K562 (cell line): ENCODE data around the gene NYAP1. TPM values are rescaled to one million over a fixed set of nuclear protein-coding genes. Genes with fewer than 3 reads are reported as not detected.

Source experiments
- BCLAF1 ChIP-seq, 2 experiments: fragments of 450-650 bp in 1 of 2; IDR thresholded peaks; 2 replicates each; pipeline ENCODE4 v1.6.1; 2011 to 2017; ENCODE audit warnings: low read depth in 2 of 2, antibody characterized with exemption in 1 of 2, borderline replicate concordance in 1 of 2, low read length in 1 of 2, mild to moderate bottlenecking in 1 of 2, mixed read lengths in 1 of 2; ENCODE audit not compliant: control insufficient read depth in 1 of 2
- CREB1 ChIP-seq, 2 experiments: sonication (generic) in 1 of 2; formaldehyde crosslinking in 1 of 2; IDR thresholded peaks; 2 replicates each; pipeline versions ENCODE4 v1.6.1 to v1.8.0; 2012 to 2022; ENCODE audit warnings: inconsistent platforms in 1 of 2, mild to moderate bottlenecking in 1 of 2, missing genetic modification reagents in 1 of 2, moderate library complexity in 1 of 2
- DPF2 ChIP-seq: fragments of 450-650 bp; IDR thresholded peaks from 2 replicates; pipeline ENCODE4 v1.6.1; 2016
- EP400 ChIP-seq: fragments of 450-650 bp; IDR thresholded peaks from 2 replicates; pipeline ENCODE4 v1.6.1; 2017; ENCODE audit warnings: antibody characterized with exemption, mild to moderate bottlenecking, moderate library complexity
- LCOR ChIP-seq: sonication (generic); formaldehyde crosslinking; IDR thresholded peaks from 2 replicates; pipeline ENCODE4 v1.8.0; 2022; ENCODE audit warnings: mild to moderate bottlenecking, missing genetic modification reagents
- NKRF ChIP-seq: fragments of 450-650 bp; IDR thresholded peaks from 2 replicates; pipeline ENCODE4 v1.6.1; 2016; ENCODE audit warnings: borderline replicate concordance
- RBM14 ChIP-seq: fragments of 200-400 bp; formaldehyde crosslinking; IDR thresholded peaks from 2 replicates; pipeline ENCODE4 v1.6.1; 2018; ENCODE audit warnings: low read depth, mild to moderate bottlenecking, low read length, moderate library complexity, borderline replicate concordance; ENCODE audit not compliant: insufficient read depth
- RBM39 ChIP-seq: fragments of 200-400 bp; formaldehyde crosslinking; optimal IDR thresholded peaks from 2 replicates; pipeline ENCODE3; 2018; ENCODE audit warnings: low read depth, low read length
- YY1 ChIP-seq, 3 experiments: IDR thresholded peaks; 2 replicates each; pipeline ENCODE4 v1.6.1; 2011; ENCODE audit warnings: low read length in 2 of 3, mild to moderate bottlenecking in 2 of 3, moderate library complexity in 2 of 3, borderline replicate concordance in 1 of 3, control low read depth in 1 of 3, low read depth in 1 of 3; ENCODE audit not compliant: insufficient read depth in 3 of 3, insufficient replicate concordance in 2 of 3, control insufficient read depth in 1 of 3, insufficient read length in 1 of 3; ENCODE audit errors: extremely low read depth in 1 of 3
- ZNF165 ChIP-seq: fragments of 250-450 bp; sonication (Bioruptor Pico); IDR thresholded peaks from 2 replicates; pipeline ENCODE4 v1.4.0; 2020; ENCODE audit warnings: borderline replicate concordance
- polyA plus RNA-seq, 8 experiments: library from polyadenylated mRNA; depleted of rRNA in 4 of 8; stranded (reverse) in 5 of 8; unstranded in 3 of 8; fragments of >200 nt; fragmentation: Nextera tagmentation in 2 of 8; fragmentation: Illumina TruSeq in 1 of 8; extraction: Ambion mirVana in 2 of 8; extraction: Trizol in 1 of 8; gene quantifications; 2 replicates each; pipeline versions ENCODE4 v1.2.1 to v1.2.3, GENCODE V29; 2011 to 2014; ENCODE audit warnings: inconsistent platforms in 1 of 8, missing spikeins in 1 of 8
- total RNA-seq, 7 experiments: library from RNA; depleted of rRNA in 6 of 7; stranded (reverse); fragments of >200 nt in 6 of 7; fragmentation: Illumina TruSeq in 2 of 7; extraction: Trizol in 2 of 7; gene quantifications; 2 replicates each; pipeline versions ENCODE4 v1.2.1 to v1.2.3, GENCODE V29; 2011 to 2021; ENCODE audit warnings: low replicate concordance in 1 of 7
- TF ChIP-seq, protein P1 (sequence below): fragments of 250-450 bp; sonication (Bioruptor Pico); IDR thresholded peaks from 2 replicates; pipeline ENCODE4 v1.8.0; 2021; ENCODE audit warnings: mild to moderate bottlenecking, moderate library complexity
- TF ChIP-seq, protein P2 (sequence below): sonication (generic); formaldehyde crosslinking; IDR thresholded peaks from 2 replicates; pipeline ENCODE4 v1.8.1; 2023; ENCODE audit warnings: mild to moderate bottlenecking, missing genetic modification reagents
- TF ChIP-seq, protein P3 (sequence below): fragments of 250-450 bp; sonication (Bioruptor Pico); IDR thresholded peaks from 2 replicates; pipeline ENCODE4 v1.4.0; 2020

Gene NYAP1
- total and polyA plus RNA-seq, 9 of the 15 experiments (the other 6 are each of a cell fraction or from before 2014, with no cell fraction given), result 0.11 to 0.88 (median 0.22) TPM; not detected in 2

DNA sequence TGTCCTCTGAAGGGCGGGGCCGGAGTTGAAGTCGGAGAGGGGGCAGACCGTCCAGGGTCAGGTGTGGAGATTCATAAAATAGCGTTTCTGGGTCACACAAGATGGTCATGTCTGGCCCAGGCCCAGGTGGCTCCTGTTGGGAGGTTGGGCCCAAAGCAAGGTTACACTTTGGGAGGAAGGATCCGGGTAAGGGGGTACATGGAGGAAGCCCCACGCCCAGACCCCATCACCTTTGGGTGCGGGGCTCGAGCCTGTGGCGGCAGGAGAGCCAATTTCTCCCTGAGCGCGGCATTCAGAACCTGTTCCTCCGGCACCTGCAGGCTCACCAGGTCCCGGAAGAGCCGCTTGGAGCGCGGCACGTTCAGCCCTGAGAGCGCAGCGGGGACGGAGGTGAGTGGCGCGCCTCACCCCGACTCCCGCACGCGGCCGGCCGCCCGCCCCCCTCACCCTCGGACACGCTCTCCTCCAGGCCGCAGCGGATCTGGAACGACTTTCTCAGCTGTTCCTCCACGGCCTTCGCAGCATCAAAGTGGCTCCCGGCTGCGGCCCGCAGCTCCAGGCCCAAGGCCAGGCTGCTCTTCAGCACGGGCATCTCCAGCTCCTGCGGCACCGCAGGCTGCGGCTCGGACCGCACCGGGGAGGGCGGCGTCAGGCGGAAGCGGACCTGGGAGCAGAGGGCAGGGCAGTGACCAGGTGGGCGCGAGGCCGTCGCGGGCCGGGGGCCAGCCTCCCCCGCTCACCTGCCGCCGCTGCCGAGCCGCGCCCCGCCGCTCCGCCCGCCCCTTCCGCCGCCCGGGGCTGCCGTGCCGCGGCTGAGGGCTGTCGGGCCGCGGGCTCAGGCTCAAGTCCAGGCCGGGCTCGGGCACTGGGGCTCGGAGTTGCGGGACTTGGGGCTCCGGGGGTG lies 48.1 kb upstream of the NYAP1 start (continued):
- TF ChIP-seq ZNF165 (CRISPR knock-in tag), result 0 out of 2 replicates have a peak, but pooled peaks have one; percentile 14
- TF ChIP-seq, protein P1, sequence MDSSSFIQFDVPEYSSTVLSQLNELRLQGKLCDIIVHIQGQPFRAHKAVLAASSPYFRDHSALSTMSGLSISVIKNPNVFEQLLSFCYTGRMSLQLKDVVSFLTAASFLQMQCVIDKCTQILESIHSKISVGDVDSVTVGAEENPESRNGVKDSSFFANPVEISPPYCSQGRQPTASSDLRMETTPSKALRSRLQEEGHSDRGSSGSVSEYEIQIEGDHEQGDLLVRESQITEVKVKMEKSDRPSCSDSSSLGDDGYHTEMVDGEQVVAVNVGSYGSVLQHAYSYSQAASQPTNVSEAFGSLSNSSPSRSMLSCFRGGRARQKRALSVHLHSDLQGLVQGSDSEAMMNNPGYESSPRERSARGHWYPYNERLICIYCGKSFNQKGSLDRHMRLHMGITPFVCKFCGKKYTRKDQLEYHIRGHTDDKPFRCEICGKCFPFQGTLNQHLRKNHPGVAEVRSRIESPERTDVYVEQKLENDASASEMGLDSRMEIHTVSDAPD, result no peak
- TF ChIP-seq, protein P2, sequence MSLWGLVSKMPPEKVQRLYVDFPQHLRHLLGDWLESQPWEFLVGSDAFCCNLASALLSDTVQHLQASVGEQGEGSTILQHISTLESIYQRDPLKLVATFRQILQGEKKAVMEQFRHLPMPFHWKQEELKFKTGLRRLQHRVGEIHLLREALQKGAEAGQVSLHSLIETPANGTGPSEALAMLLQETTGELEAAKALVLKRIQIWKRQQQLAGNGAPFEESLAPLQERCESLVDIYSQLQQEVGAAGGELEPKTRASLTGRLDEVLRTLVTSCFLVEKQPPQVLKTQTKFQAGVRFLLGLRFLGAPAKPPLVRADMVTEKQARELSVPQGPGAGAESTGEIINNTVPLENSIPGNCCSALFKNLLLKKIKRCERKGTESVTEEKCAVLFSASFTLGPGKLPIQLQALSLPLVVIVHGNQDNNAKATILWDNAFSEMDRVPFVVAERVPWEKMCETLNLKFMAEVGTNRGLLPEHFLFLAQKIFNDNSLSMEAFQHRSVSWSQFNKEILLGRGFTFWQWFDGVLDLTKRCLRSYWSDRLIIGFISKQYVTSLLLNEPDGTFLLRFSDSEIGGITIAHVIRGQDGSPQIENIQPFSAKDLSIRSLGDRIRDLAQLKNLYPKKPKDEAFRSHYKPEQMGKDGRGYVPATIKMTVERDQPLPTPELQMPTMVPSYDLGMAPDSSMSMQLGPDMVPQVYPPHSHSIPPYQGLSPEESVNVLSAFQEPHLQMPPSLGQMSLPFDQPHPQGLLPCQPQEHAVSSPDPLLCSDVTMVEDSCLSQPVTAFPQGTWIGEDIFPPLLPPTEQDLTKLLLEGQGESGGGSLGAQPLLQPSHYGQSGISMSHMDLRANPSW (CRISPR knock-in tag), result no peak
- 0 out of 2 replicates have a peak, but pooled peaks have one; percentile 48 for TF ChIP-seq CREB1 (IDR thresholded peaks at IDR 0.05)
- TF ChIP-seq CREB1 (CRISPR knock-in tag; IDR thresholded peaks at IDR 0.05), result no peak
- peak; percentile 21 for TF ChIP-seq RBM39
- TF ChIP-seq BCLAF1 (IDR thresholded peaks at IDR 0.05; ENCODE audit: borderline replicate concordance in 1 of 2, control insufficient read depth in 1 of 2, low read depth in 2 of 2, low read length in 1 of 2), result 0 out of 4 replicates have a peak, but pooled peaks of 1 of the 2 experiments have one; percentile 62
- TF ChIP-seq DPF2, result no peak
- peak; percentile 69; the same call in 1 of the 2 replicates for TF ChIP-seq EP400
- TF ChIP-seq, protein P3, sequence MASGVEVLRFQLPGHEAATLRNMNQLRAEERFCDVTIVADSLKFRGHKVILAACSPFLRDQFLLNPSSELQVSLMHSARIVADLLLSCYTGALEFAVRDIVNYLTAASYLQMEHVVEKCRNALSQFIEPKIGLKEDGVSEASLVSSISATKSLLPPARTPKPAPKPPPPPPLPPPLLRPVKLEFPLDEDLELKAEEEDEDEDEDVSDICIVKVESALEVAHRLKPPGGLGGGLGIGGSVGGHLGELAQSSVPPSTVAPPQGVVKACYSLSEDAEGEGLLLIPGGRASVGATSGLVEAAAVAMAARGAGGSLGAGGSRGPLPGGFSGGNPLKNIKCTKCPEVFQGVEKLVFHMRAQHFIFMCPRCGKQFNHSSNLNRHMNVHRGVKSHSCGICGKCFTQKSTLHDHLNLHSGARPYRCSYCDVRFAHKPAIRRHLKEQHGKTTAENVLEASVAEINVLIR (CRISPR knock-in tag), result no peak
- TF ChIP-seq YY1 (IDR thresholded peaks at IDR 0.05; ENCODE audit: borderline replicate concordance in 1 of 3, control insufficient read depth in 1 of 3, extremely low read depth in 1 of 3, insufficient read depth in 3 of 3, insufficient read length in 1 of 3, insufficient replicate concordance in 2 of 3, low read depth in 1 of 3, low read length in 2 of 3), result no peak
- TF ChIP-seq NKRF, result peak; percentile 72; the same call in 1 of the 2 replicates
- TF ChIP-seq LCOR (CRISPR knock-in tag), result peak; percentile 11; the same call in 1 of the 2 replicates
- TF ChIP-seq RBM14, result 0 out of 2 replicates have a peak, but pooled peaks have one; percentile 43
